ENCODE data around the gene IQCN. TPM values are rescaled to one million over a fixed set of nuclear protein-coding genes. Genes with fewer than 3 reads are reported as not detected.

IQCN gene
- total and polyA plus RNA-seq, 2 donors (not counting 1 experiment from before 2014, with no cell fraction given): 52.0 to 63.6 TPM

GRCh38 chr19:18232540-18233223 is 41.6 kb downstream of the IQCN start:
- Histone ChIP-seq H3K27ac (ENCODE audit: low read length in 2 of 2) (no peak overlapping the region), H3K4me3 (ENCODE audit: control extremely low read depth in 1 of 5, extremely low read depth in 1 of 5, insufficient read depth in 1 of 5, low read depth in 2 of 5, low read length in 4 of 5) (no peak overlapping the region), H2AFZ (ENCODE audit: insufficient read depth, low read depth, low read length, poor library complexity, severe bottlenecking) (no peak overlapping the region), H4K20me1 (ENCODE audit: control insufficient read depth, insufficient read depth, low read length, poor library complexity, severe bottlenecking) (no peaks in the 10 kb centered on the region), H3K4me1 (ENCODE audit: control insufficient read depth in 2 of 2, insufficient read depth in 2 of 2, low read length in 2 of 2) (peaks cover 22 to 25% of the 10 kb centered on the region in 2 donors), H3K4me2 (replicated peaks; ENCODE audit: low read depth, low read length, poor library complexity, severe bottlenecking) (no peak overlapping the region), H3K9ac (ENCODE audit: low read length) (no peak overlapping the region), H3K27me3 (replicated peaks in 1 of 4; ENCODE audit: control extremely low read depth in 1 of 4, control insufficient read depth in 3 of 4, insufficient read depth in 4 of 4, low read length in 3 of 4) (peaks cover 0 to 79% (median 34%) of the 10 kb centered on the region in 4 experiments), H3K36me3 (replicated peaks in 1 of 2; ENCODE audit: control extremely low read depth in 1 of 2, control insufficient read depth in 1 of 2, extremely low read depth in 1 of 2, insufficient read depth in 2 of 2, low read length in 1 of 2) (no peaks in the 10 kb centered on the region), H3K79me2 (ENCODE audit: control insufficient read depth, insufficient read depth, low read length) (no peaks in the 10 kb centered on the region), H3K9me3 (ENCODE audit: control extremely low read depth in 1 of 3, control insufficient read depth in 2 of 3, insufficient read depth in 1 of 3, low read length in 2 of 3) (peaks cover 0 to 25% (median 6%) of the 10 kb centered on the region in 3 donors)
- H3K4me3 Mint-ChIP-seq: peak overlapping the region; percentile 16
- H3K9me3 Mint-ChIP-seq (ENCODE audit: insufficient read depth): no peaks in the 10 kb centered on the region
- peak overlapping the region; percentile 50 for H3K27ac Mint-ChIP-seq
- TF ChIP-seq EZH2 (IDR thresholded peaks at IDR 0.05; ENCODE audit: borderline replicate concordance, insufficient read depth, low read depth, low read length, poor library complexity, severe bottlenecking) (no peak), CTCF (IDR thresholded peaks at IDR 0.05) (no peak)
- H3K4me1 Mint-ChIP-seq: peaks cover 23% of the 10 kb centered on the region
- POLR2A ChIA-PET: interaction anchor here (0.6 to 1.1 kb wide), 6 partner anchors 9 to 171 kb away, joined by 3 to 6 read pairs (median 4); no protein-coding TSS in a partner anchor
- CTCF ChIA-PET: interaction anchor here (0.9 to 1.8 kb wide), 6 partner anchors 13 to 155 kb away, joined by 3 to 5 read pairs (median 4); no protein-coding TSS in a partner anchor
- intact Hi-C loops (cut with micrococcal nuclease): no loop called here
- 12% methylated on average over 38 of the region's 46 CpGs for WGBS (ENCODE audit: insufficient coverage)
- ATAC-seq (ENCODE audit: low read depth) (no peak), DNase-seq (no peak)
- H3K27me3 Mint-ChIP-seq: peaks cover 70% of the 10 kb centered on the region

GRCh38 chr19:18231775-18232174 is 42.5 kb downstream of the IQCN start:
- ChIA-PET CTCF (interaction anchor here (1.1 to 2.1 kb wide), 4 partner anchors 10 to 97 kb away, joined by 3 to 6 read pairs (median 5); no protein-coding TSS in a partner anchor), POLR2A (interaction anchor here (0.6 kb wide), 1 partner anchor 146 kb away, joined by 6 read pairs; no protein-coding TSS in a partner anchor)
- peaks cover 0 to 25% (median 6%) of the 10 kb centered on the region in 3 donors for H3K9me3 ChIP-seq (ENCODE audit: control extremely low read depth in 1 of 3, control insufficient read depth in 2 of 3, insufficient read depth in 1 of 3, low read length in 2 of 3)
- TF ChIP-seq EZH2 (IDR thresholded peaks at IDR 0.05; ENCODE audit: borderline replicate concordance, insufficient read depth, low read depth, low read length, poor library complexity, severe bottlenecking) (no peak), CTCF (IDR thresholded peaks at IDR 0.05) (no peak)
- H3K4me3 Mint-ChIP-seq: no peak overlapping the region
- DNase-seq (no peak), ATAC-seq (ENCODE audit: low read depth) (no peak)
- H3K9me3 Mint-ChIP-seq (ENCODE audit: insufficient read depth): no peaks in the 10 kb centered on the region
- intact Hi-C loops (cut with micrococcal nuclease): no loop called here
- H3K9ac ChIP-seq (ENCODE audit: low read length): no peak overlapping the region
- peaks cover 76% of the 10 kb centered on the region for H3K27me3 Mint-ChIP-seq
- WGBS (ENCODE audit: insufficient coverage): 80% methylated on average over 1 of the region's 4 CpGs
- H3K4me1 ChIP-seq (ENCODE audit: control insufficient read depth in 2 of 2, insufficient read depth in 2 of 2, low read length in 2 of 2): peaks cover 25 to 29% of the 10 kb centered on the region in 2 donors
- no peaks in the 10 kb centered on the region for H4K20me1 ChIP-seq (ENCODE audit: control insufficient read depth, insufficient read depth, low read length, poor library complexity, severe bottlenecking)
- no peaks in the 10 kb centered on the region for H3K79me2 ChIP-seq (ENCODE audit: control insufficient read depth, insufficient read depth, low read length)
- no peak overlapping the region for H3K27ac Mint-ChIP-seq
- peak overlapping the region; percentile 44 for H3K4me2 ChIP-seq (replicated peaks; ENCODE audit: low read depth, low read length, poor library complexity, severe bottlenecking)
- peaks cover 0 to 84% (median 41%) of the 10 kb centered on the region in 4 experiments for H3K27me3 ChIP-seq (replicated peaks in 1 of 4; ENCODE audit: control extremely low read depth in 1 of 4, control insufficient read depth in 3 of 4, insufficient read depth in 4 of 4, low read length in 3 of 4)
- no peak overlapping the region for H3K27ac ChIP-seq (ENCODE audit: low read length in 2 of 2)
- H3K4me3 ChIP-seq (ENCODE audit: control extremely low read depth in 1 of 5, extremely low read depth in 1 of 5, insufficient read depth in 1 of 5, low read depth in 2 of 5, low read length in 4 of 5): no peak overlapping the region
- H3K36me3 ChIP-seq (replicated peaks in 1 of 2; ENCODE audit: control extremely low read depth in 1 of 2, control insufficient read depth in 1 of 2, extremely low read depth in 1 of 2, insufficient read depth in 2 of 2, low read length in 1 of 2): no peaks in the 10 kb centered on the region
- H3K4me1 Mint-ChIP-seq: peaks cover 29% of the 10 kb centered on the region
- no peak overlapping the region for H2AFZ ChIP-seq (ENCODE audit: insufficient read depth, low read depth, low read length, poor library complexity, severe bottlenecking)
